Fibroblast of peridontal ligament (primary cell): ENCODE results near the gene COPZ1.

Experiments used
- DNase-seq: peaks from one replicate; pipeline ENCODE4 v3.0.0-alpha.2; 2010; ENCODE audit errors: extremely low read depth

The COPZ1 gene

GRCh38 chr12:54377007-54377406 is 52.1 kb downstream of the COPZ1 start:
- DNase-seq = no peak

- DNase-seq = no peak
Measured at GRCh38 chr12:54377797-54378515, 53.0 kb downstream of the COPZ1 start.

GRCh38 chr12:54378796-54379397 is 54.0 kb downstream of the COPZ1 start:
- no peak for DNase-seq

- peak; percentile 76 for DNase-seq
Measured at GRCh38 chr12:54379398-54380201, 54.7 kb downstream of the COPZ1 start.

GRCh38 chr12:54381136-54381535 is 56.2 kb downstream of the COPZ1 start:
- DNase-seq = no peak

GRCh38 chr12:54383041-54383609 is 58.2 kb downstream of the COPZ1 start:
- DNase-seq = peak; percentile 89

DNA sequence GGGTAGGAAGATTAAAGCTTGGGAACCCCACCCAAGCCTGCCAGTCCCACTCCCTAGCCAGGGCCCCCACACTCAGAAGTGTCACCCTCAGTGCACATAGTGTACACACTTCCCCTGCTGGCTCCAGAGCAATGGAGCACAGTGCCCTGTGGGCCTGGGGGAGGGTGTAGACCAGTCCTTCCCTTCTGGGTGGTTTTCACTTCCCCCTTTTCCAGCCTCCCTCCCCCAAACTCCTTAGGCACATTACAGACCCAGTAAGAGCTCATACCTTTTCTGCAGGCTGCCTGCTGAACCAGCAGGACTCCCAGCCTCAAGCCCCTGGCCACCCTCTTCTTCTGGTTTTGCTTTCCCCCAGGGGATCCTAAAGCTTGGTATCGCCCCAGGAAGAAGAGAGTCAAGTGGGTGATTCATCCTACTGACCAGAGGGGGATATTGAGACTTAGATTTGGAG is 59.7 kb downstream of the COPZ1 start, which contains the start of gene ZNF385A:
TSS of gene ZNF385A (minus strand) at position 143 of the 451 bp plus-strand sequence. CDS start 219 bp downstream, outside the sequence.
- DNase-seq = no peak

DNA sequence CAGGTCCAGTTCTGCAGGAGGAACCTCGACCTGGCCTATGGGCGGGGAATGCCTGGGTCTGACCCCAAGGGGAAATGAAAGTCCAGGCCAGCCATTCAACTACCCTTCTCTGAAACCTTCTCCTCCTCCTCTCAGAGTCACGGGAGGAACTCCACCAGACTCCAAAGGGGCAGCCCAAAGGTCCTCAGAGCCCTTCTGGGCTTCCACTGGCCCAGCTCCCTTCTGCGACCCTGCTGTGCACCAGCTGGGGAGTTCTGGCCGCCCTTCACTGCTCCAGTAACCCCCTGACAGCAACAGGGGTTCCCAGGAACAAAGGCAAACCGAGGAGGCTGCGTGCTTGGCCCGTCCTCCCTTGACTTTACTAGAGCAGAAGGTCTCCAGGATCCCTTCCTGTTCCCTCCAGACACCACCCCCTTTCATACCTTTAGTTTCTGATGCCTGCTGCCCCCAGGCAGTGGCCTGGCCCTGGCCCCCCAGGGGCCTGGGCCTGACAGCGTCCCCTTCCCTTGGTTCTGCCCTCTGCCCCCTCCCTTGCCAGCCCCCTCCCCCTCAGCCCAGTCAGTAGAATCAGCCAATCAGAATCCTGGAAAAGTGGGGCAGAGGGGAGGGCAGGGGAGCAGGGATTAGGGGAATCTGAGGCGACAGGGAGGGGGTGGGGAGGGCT is 60.5 kb downstream of the COPZ1 start:
- no peak for DNase-seq

DNA sequence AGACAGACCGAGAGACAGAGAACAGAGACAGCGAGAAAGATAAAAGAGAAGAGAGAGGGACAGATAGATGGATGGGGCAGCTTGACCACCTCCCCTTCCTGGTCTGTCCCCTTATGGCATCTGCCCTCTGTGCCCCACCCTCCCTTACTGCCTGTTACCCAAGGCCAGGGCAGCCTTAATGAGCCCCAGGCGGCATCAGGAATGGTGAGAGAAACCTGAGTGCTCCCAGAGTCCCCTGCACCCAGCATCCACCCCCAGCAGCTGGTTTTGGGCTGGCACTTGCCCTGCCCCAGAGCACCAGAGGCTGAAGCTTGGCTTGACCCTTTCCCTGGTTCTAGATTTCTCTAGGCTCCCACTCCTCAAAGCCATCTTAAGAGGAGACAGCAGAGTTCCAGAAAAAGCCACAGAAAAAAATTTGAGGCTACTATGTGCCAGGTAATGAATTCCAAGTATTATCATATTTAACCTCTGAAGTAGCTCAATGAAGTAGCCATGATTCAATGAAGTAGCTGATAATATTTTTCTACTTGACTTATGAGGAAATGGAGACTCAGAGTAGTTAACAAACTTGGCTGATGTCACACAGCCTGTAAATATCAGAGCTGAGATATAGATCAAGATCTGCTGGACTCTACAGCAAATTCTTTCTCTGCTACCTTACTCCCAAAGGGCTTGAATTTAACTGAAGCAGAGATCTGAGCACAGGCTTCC is 61.6 kb downstream of the COPZ1 start:
- no peak for DNase-seq

DNA sequence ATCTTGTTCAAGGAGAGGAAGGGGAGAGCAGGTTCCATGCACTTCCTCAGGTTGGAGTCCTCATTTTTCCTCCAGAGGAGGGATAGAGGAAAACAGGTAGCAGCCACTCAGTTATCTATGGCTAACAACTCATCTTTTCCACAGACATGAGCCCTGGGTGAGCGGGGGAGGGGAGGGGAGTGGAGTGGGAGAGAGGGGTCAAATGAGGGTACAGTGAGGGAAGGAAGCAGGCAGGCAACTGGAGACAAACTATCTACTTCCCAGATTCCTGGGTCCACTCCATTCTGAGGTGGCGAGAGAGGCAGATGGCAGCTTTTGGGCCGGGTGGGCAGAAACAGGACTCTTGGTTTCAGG is 62.2 kb downstream of the COPZ1 start:
- DNase-seq = no peak

DNA sequence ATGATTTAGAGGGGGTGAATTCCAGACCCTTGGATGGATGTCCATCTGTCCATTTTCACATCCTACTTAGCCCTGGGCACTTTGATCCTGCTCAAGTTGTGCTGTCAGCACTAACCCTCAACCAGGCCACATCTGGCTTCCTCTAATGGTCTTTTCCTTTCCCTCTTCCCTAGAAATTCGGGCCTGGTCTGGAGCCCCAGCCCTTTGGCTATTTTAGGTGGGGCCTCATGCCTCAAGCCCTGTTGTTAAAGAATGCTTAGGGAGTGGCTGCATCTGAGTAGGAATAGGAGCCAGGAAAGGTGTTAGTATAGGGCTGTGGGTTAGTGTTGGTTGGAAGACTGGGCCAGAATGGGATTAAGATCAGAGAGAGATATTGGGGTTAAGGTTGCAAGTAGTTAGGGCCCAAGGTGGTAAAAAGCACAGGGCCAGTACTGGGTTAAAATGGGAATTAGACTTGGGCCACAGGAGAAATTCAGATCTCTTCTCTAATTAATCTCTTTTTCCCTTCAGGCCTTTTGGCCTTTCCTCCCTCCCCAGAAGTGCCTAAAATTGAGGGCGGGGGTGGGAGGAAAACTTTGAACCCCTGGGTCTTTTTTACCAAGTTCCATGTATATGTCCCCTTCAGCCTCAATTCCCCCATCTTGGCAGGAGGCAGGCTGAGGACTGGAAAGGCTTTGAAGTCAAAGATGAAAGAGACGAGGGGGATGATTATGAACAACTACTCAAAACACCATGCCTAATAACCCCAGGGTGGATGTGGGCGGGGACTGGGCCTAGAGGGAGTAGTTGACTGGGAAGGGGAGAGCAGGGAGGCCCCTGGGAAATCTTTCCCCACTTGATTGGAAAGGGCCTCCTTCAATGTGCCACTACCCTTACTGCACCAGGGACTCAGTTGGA is 63.6 kb downstream of the COPZ1 start:
- no peak for DNase-seq

- DNase-seq = no peak
Measured at GRCh38 chr12:54389134-54389508, 64.2 kb downstream of the COPZ1 start.

- no peak for DNase-seq
Measured at GRCh38 chr12:54389607-54390175, 64.8 kb downstream of the COPZ1 start.

DNA sequence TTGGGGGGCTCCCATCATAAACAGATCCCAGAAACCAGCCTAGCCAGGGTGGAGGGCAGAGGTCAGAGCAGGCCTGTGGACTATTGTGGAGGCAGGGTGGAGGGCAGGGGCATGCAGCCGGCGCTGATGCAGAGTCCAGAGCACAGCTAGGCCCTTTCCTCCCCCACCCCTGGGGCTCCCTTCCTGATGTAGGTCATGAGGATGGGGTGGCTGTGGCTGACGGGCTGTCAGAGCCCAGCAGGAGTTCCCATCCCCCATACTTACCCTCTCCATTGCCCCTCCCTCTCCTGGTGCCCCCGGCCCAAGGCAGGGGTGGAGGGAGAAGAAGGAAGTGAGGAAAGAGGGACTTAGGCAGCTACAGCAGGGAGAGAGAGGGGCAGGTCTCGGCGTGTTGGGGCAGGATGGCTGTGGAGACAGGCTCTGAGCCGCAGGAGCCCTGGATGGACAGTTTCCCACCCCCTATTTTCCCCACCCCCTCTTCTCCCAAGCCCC is 65.3 kb downstream of the COPZ1 start:
- no peak for DNase-seq

GRCh38 chr12:54390668-54391551 is 66.0 kb downstream of the COPZ1 start:
- no peak for DNase-seq

DNA sequence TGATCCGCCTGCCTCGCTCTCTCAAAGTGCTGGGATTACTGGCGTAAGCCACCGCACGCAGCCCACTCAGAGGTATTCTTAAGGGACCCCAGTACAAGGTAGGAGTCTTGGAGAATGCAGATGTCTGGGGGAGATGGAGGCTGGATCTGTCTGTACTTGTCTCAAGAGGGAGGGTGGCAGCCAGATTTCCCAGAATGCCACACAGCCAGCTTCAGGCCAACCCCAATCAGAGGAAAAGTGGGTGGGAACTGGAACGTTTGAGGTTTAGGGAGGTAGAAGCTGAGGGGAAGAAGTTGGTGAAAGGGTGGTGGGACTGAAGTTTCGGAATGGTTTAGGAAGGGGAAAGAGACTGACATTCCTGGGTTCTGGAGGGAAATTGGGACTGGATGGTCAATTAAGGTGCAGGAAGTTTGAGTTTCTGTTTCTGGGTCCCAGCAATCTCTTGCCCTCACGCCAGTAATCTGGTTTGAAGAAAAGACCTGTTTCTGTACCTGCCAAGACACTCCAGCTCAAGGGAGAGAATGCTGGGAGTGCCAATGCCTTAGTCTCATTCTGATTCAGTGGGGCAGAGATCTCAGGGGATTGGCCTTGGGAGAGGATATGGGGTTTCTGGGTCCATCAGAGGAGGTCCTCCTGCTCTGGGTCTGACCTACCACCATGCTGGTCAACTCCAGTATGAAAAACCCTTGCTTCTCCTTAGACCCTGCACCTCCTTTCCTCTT is 67.7 kb downstream of the COPZ1 start:
- no peak for DNase-seq

DNA sequence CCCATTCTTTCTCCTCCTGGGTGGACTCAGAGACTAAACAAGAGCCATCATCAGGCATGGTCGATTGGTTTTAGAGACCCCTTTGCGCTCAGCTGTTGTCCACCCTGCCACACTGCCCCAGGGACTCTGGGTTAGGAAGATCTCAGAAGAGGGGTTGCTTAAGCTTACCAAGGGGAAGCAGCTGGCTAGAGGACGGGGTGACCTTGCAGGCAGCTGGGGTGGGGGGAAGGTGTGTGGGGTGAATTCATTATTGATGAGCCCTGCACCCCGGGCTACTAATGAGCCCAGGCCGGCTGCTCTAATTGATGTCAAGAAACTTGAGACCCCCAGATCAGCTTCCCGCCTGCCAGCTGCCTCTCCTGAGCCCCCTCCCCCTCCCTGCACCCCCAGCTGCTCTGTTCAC is 68.3 kb downstream of the COPZ1 start:
- DNase-seq = no peak

- no peak for DNase-seq
Measured at GRCh38 chr12:54393743-54394142, 68.8 kb downstream of the COPZ1 start.
